OCI-LY3 (cell line): Measurements from ENCODE around the gene UST.
"Not testable (repeated sequence)": the region's sequence is repeated elsewhere in the genome, so short reads cannot be mapped to it uniquely, and the experiment has no call there.

Source experiments
- H2AFZ ChIP-seq: fragments of 200-600, 300-600 bp; shearing (Covaris generic); 2 replicates; pipeline ENCODE4 v1.6.0; 2014; ENCODE audit warnings: antibody characterized with exemption, low read depth, low read length
- H3K27ac ChIP-seq: fragments of 200-600, 300-600 bp; sonication (generic); 2 replicates; pipeline ENCODE4 v1.5.1; 2014; ENCODE audit warnings: mild to moderate bottlenecking, low read length, moderate library complexity, mixed read lengths
- H3K27me3 ChIP-seq: fragments of 200-600, 300-600 bp; sonication (generic); 2 replicates; pipeline ENCODE4 v1.6.1; 2014; ENCODE audit warnings: low read depth, low read length, mixed read lengths
- H3K36me3 ChIP-seq: fragments of 200-600, 300-600 bp; sonication (generic); replicated peaks from 2 replicates; pipeline ENCODE3; 2014; ENCODE audit warnings: low read depth, low read length, mixed read lengths
- H3K4me1 ChIP-seq: fragments of 300-600, 200-600 bp; sonication (generic); 2 replicates; pipeline ENCODE4 v1.6.1; 2014; ENCODE audit warnings: low read length, mixed read lengths
- H3K4me2 ChIP-seq: fragments of 200-600, 300-600 bp; sonication (generic); 2 replicates; pipeline ENCODE4 v1.6.1; 2014; ENCODE audit warnings: low read length, mixed read lengths
- H3K4me3 ChIP-seq: fragments of 300-600, 200-600 bp; sonication (generic); 2 replicates; pipeline ENCODE4 v1.5.1; 2014; ENCODE audit warnings: antibody characterized with exemption, mild to moderate bottlenecking, low read length, moderate library complexity
- H3K79me2 ChIP-seq: fragments of 300-600, 200-600 bp; shearing (Covaris generic); 2 replicates; pipeline ENCODE4 v1.6.1; 2014; ENCODE audit warnings: mild to moderate bottlenecking, low read length, mixed read lengths
- H3K9ac ChIP-seq: fragments of 300-600, 200-600 bp; shearing (Covaris generic); 2 replicates; pipeline ENCODE4 v1.6.0; 2014; ENCODE audit warnings: mild to moderate bottlenecking, low read length, moderate library complexity
- H3K9me3 ChIP-seq: fragments of 200-600, 300-600 bp; shearing (Covaris generic); 2 replicates; pipeline ENCODE4 v1.6.1; 2014; ENCODE audit warnings: low read length, mixed read lengths; ENCODE audit not compliant: insufficient read depth
- H4K20me1 ChIP-seq: fragments of 200-600, 300-600 bp; sonication (generic); 2 replicates; pipeline ENCODE4 v1.6.1; 2016; ENCODE audit warnings: low read length, mixed read lengths; ENCODE audit not compliant: insufficient read depth
- EZH2phosphoT487 ChIP-seq: fragments of 200-600 bp; shearing (Covaris generic); IDR thresholded peaks from 2 replicates; pipeline ENCODE4 v1.6.1; 2018; ENCODE audit warnings: antibody characterized with exemption, mixed run types, low read depth
- TF ChIP-seq, protein P1 (sequence below): fragments of 200-600, 300-600 bp; sonication (generic); IDR thresholded peaks from 2 replicates; pipeline ENCODE4 v1.5.1; 2014; ENCODE audit warnings: antibody characterized with exemption, low read length, low read depth

Gene UST

DNA sequence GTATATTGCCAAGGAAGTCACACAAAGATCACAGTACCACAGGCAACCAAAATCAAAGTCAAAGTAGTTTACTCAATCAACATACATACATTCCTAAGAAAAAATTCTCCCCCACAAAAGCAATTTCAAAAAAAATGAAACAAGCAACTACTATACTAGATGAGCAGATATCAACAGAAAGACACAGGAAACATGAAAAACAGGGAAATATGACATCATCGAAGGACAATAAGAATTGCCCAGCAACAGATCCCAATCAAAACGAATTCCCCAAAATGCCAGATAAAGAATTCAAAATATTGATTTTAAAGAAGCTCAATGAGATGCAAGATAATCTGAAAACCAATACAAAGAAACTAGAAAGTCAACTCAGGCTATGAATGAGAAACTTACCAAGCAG is 351.0 kb downstream of the UST start:
- Histone ChIP-seq H3K4me2 (no peak overlapping the region), H3K9ac (no peak overlapping the region), H4K20me1 (no peaks in the 10 kb centered on the region), H2AFZ (no peak overlapping the region), H3K9me3 (peaks cover 5% of the 10 kb centered on the region; the same call in 1 of the 2 replicates), H3K79me2 (no peaks in the 10 kb centered on the region), H3K36me3 (no peaks in the 10 kb centered on the region), H3K27ac (no peak overlapping the region), H3K4me1 (peaks cover 8% of the 10 kb centered on the region), H3K4me3 (no peak overlapping the region), H3K27me3 (no peaks in the 10 kb centered on the region)
- TF ChIP-seq, protein P1, sequence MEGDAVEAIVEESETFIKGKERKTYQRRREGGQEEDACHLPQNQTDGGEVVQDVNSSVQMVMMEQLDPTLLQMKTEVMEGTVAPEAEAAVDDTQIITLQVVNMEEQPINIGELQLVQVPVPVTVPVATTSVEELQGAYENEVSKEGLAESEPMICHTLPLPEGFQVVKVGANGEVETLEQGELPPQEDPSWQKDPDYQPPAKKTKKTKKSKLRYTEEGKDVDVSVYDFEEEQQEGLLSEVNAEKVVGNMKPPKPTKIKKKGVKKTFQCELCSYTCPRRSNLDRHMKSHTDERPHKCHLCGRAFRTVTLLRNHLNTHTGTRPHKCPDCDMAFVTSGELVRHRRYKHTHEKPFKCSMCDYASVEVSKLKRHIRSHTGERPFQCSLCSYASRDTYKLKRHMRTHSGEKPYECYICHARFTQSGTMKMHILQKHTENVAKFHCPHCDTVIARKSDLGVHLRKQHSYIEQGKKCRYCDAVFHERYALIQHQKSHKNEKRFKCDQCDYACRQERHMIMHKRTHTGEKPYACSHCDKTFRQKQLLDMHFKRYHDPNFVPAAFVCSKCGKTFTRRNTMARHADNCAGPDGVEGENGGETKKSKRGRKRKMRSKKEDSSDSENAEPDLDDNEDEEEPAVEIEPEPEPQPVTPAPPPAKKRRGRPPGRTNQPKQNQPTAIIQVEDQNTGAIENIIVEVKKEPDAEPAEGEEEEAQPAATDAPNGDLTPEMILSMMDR, result no peak
- no peak for TF ChIP-seq EZH2phosphoT487

DNA sequence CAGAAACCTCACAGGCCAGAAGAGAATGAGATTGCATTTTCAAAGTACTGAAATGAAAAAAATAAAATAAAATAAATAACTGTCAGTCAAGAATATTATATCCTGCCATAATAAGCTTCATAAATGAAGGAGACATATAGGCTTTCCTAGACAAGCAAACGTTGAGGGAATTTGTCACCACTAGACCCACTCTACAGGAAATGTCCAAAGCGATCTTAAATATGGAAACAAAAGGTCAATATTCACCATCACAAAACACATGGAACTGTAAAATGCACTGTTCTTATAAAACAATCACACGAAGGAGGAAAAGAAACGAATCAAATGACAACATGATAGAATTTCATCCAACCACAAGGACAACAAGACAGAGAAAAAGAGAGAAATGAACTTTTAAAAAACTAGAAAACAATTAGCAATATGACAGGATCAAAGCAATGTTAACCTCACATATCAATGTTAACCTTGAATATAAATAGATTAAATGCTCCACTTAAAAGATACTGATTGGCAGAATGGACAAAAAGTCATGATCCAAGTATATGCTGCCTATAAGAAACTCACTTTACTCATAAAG is 352.0 kb downstream of the UST start:
- Histone ChIP-seq H3K27me3 (no peaks in the 10 kb centered on the region), H4K20me1 (no peaks in the 10 kb centered on the region), H2AFZ (no peak overlapping the region), H3K4me1 (peaks cover 8% of the 10 kb centered on the region), H3K79me2 (no peaks in the 10 kb centered on the region), H3K27ac (no peak overlapping the region), H3K4me2 (no peak overlapping the region), H3K4me3 (no peak overlapping the region), H3K9ac (no peak overlapping the region), H3K36me3 (no peaks in the 10 kb centered on the region), H3K9me3 (peaks cover 5% of the 10 kb centered on the region; the same call in 1 of the 2 replicates)
- TF ChIP-seq, protein P1, result no peak
- no peak for TF ChIP-seq EZH2phosphoT487

DNA sequence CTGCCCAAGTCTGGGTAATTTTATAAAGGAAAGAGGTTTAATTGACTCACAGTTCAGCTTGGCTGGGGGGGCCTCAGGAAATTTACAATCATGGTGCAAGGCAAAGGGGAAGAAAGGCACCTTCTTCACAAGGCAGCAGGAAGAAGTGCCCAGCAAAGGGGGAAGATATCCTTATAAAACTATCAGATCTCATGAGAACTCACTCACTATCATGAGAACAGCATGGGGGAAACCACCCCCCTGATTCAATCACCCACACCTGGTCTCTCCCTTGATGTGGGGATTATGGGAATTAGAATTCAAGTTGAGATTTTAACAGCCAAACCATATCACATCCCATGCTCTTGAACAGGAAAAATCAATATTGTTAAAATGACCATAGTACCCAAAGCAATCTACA is 355.5 kb downstream of the UST start:
- Histone ChIP-seq H4K20me1 (no peaks in the 10 kb centered on the region), H3K27ac (no peak overlapping the region), H3K79me2 (no peaks in the 10 kb centered on the region), H3K4me3 (no peak overlapping the region), H3K36me3 (no peaks in the 10 kb centered on the region), H3K4me1 (no peaks in the 10 kb centered on the region), H3K9ac (no peak overlapping the region), H3K9me3 (peaks cover 5% of the 10 kb centered on the region; the same call in 1 of the 2 replicates), H3K4me2 (no peak overlapping the region), H3K27me3 (no peaks in the 10 kb centered on the region), H2AFZ (no peak overlapping the region)
- no peak for TF ChIP-seq EZH2phosphoT487
- TF ChIP-seq, protein P1, result no peak

DNA sequence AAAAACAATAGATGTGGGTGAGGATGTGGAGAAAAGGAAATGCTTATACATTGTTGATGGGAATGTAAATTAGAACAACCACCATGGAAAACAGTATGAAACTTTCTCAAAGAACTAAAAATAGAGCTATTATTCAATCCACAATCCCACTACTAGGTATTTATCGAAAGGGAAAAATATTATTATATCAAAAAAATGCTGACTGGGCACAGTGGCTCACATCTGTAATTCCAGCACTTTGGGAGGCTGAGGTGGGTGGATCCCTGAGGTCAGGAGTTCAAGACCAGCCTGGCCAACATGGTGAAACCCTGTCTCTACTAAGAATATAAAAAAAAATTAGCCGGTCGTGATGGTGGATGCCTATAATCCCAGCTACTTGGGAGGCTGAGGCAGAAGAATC is 357.1 kb downstream of the UST start:
- H3K4me2 ChIP-seq, H3K4me1 ChIP-seq, H3K27ac ChIP-seq: not testable (repeated sequence)

DNA sequence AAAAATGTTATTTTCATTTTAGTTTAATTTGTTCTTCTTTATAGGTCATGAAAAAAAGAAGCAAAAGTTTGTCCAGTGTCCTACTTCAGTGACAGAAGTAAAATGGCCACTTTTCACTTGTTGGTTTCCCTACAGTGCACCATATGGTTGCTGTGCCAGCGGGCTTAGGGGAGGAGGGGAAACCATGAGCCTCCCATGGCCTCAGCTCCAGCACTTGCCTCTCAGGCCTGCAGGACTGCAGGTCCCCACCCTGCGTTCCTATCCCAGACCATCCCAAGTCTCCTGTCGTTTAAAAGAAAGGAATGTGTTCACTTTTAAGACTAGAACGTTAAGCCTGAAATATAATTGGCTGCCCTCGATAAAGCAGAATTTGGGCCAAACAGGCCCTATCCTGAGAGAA is 360.7 kb downstream of the UST start:
- no peaks in the 10 kb centered on the region for H3K27me3 ChIP-seq
- no peaks in the 10 kb centered on the region for H3K36me3 ChIP-seq
- H2AFZ ChIP-seq, result no peak overlapping the region
- H3K4me1 ChIP-seq, result peaks cover 20% of the 10 kb centered on the region
- H4K20me1 ChIP-seq, result no peaks in the 10 kb centered on the region
- no peaks in the 10 kb centered on the region for H3K79me2 ChIP-seq
- TF ChIP-seq, protein P1, result no peak
- no peak for TF ChIP-seq EZH2phosphoT487
- no peak overlapping the region for H3K27ac ChIP-seq
- no peaks in the 10 kb centered on the region for H3K9me3 ChIP-seq
- H3K9ac ChIP-seq, result no peak overlapping the region
- H3K4me3 ChIP-seq, result no peak overlapping the region
- no peak overlapping the region for H3K4me2 ChIP-seq

More for the DNA sequence above, 357.1 kb downstream of the UST start:
- H3K27me3 ChIP-seq, H3K36me3 ChIP-seq, H3K4me3 ChIP-seq, H4K20me1 ChIP-seq, H3K79me2 ChIP-seq, H3K9ac ChIP-seq, H3K9me3 ChIP-seq, H2AFZ ChIP-seq: not testable (repeated sequence)
